HCT116 (cell line): ENCODE data around the gene STRN. TPM values are rescaled to one million over a fixed set of nuclear protein-coding genes. Genes with fewer than 3 reads are reported as not detected.

Experiments used
- ATAC-seq: fragments of 200-7000 bp; cut with Tn5 transposase; 2 replicates; pipeline ENCODE4 v1.9.1; 2020; ENCODE audit warnings: mild to moderate bottlenecking, moderate library complexity
- BruUV-seq: library from RNA; stranded (reverse); fragments of 400-500 nt; replicated peaks from 2 replicates; lab custom pipeline; 2021; lab: Mats Ljungman, UMichigan
- CTCF ChIA-PET: fragments of 300-600 bp; sonication (Branson Sonifier 250); formaldehyde crosslinking; loops from one replicate; lab custom pipeline; 2021; ENCODE audit warnings: antibody characterized with exemption; lab: Charles Lee
- POLR2A ChIA-PET: fragments of 300-600, 350-600 bp; sonication (Branson Sonifier 250); formaldehyde crosslinking; loops from one replicate; lab custom pipeline; 2021; ENCODE audit warnings: antibody characterized with exemption; lab: Charles Lee
- RAD21 ChIA-PET, 2 experiments: fragments of 300-600 bp; sonication (Branson Sonifier 250); formaldehyde crosslinking; loops; one replicate each; lab custom pipeline; 2023; ENCODE audit warnings: low total read pairs in 2 of 2; ENCODE audit not compliant: uncharacterized antibody in 2 of 2, unreplicated experiment in 2 of 2, low non-redundant PET in 1 of 2; lab: Charles Lee
- DNase-seq: peaks from one replicate; pipeline ENCODE4 v3.0.0-alpha.2; 2010; ENCODE audit warnings: low read depth, low spot score
- H2AFZ ChIP-seq: fragments of 200-600 bp; shearing (Covaris generic), sonication (generic); 2 replicates; pipeline ENCODE4 v1.6.1; 2017; ENCODE audit warnings: low read depth, mixed run types, mixed read lengths, antibody characterized with exemption, low read length; ENCODE audit not compliant: poor library complexity, severe bottlenecking
- H3K27ac ChIP-seq: 2 replicates; pipeline ENCODE4 v1.5.1; 2012; ENCODE audit warnings: low read depth, low read length
- H3K27me3 ChIP-seq: fragments of 200-600 bp; sonication (generic); 2 replicates; pipeline ENCODE4 v1.6.1; 2016; ENCODE audit warnings: mixed run types, low read length, mixed read lengths; ENCODE audit not compliant: insufficient read depth
- H3K36me3 ChIP-seq, 2 experiments: fragments of 200-500 bp in 1 of 2; fragments of 200-600 bp in 1 of 2; sonication (Bioruptor generic) in 1 of 2; sonication (generic) in 1 of 2; 2 replicates each; pipeline versions ENCODE4 v1.5.1 to v1.6.1; 2014 to 2016; ENCODE audit warnings: low read length in 2 of 2, inconsistent platforms in 1 of 2, mixed read lengths in 1 of 2, mixed run types in 1 of 2; ENCODE audit not compliant: insufficient read depth in 2 of 2, control insufficient read depth in 1 of 2
- H3K4me1 ChIP-seq, 2 experiments: fragments of 200-600 bp in 1 of 2; sonication (generic) in 1 of 2; 2 replicates each; pipeline versions ENCODE4 v1.5.1 to v1.6.1; 2012 to 2017; ENCODE audit warnings: low read length in 2 of 2, inconsistent platforms in 1 of 2, mild to moderate bottlenecking in 1 of 2, mixed read lengths in 1 of 2, mixed run types in 1 of 2, moderate library complexity in 1 of 2; ENCODE audit not compliant: insufficient read depth in 2 of 2, control insufficient read depth in 1 of 2
- H3K4me2 ChIP-seq: fragments of 200-600 bp; sonication (generic); 2 replicates; pipeline ENCODE4 v1.6.1; 2017; ENCODE audit warnings: mixed run types, low read length, mixed read lengths
- H3K4me3 ChIP-seq, 2 experiments: fragments of 200-600 bp in 1 of 2; sonication (generic) in 1 of 2; replicated peaks in 1 of 2; 2 replicates each; pipeline ENCODE4 v1.5.1; 2011 to 2016; ENCODE audit warnings: low read length in 2 of 2, control low read depth in 1 of 2, low read depth in 1 of 2, mild to moderate bottlenecking in 1 of 2, mixed read lengths in 1 of 2, mixed run types in 1 of 2
- H3K79me2 ChIP-seq: fragments of 200-600 bp; sonication (generic); 2 replicates; pipeline ENCODE4 v1.6.1; 2017; ENCODE audit warnings: mild to moderate bottlenecking, mixed run types, low read length, moderate library complexity, mixed read lengths; ENCODE audit not compliant: insufficient read depth
- H3K9ac ChIP-seq: fragments of 200-600 bp; sonication (generic); 2 replicates; pipeline ENCODE4 v1.6.1; 2016; ENCODE audit warnings: low read length, mixed read lengths
- H3K9me2 ChIP-seq: fragments of 200-600 bp; sonication (generic), shearing (Covaris generic); 2 replicates; pipeline ENCODE4 v1.6.1; 2017; ENCODE audit warnings: mixed run types, mild to moderate bottlenecking, moderate library complexity; ENCODE audit not compliant: insufficient read depth
- H3K9me3 ChIP-seq, 2 experiments: fragments of 200-500 bp in 1 of 2; fragments of 200-600 bp in 1 of 2; sonication (Bioruptor generic) in 1 of 2; sonication (generic) in 1 of 2; 2 replicates each; pipeline ENCODE4 v1.6.1; 2014 to 2017; ENCODE audit warnings: low read length in 2 of 2, mixed read lengths in 2 of 2, inconsistent platforms in 1 of 2, low read depth in 1 of 2, mild to moderate bottlenecking in 1 of 2, mixed run types in 1 of 2, moderate library complexity in 1 of 2; ENCODE audit not compliant: control insufficient read depth in 1 of 2, insufficient read depth in 1 of 2
- H4K20me1 ChIP-seq: fragments of 200-600 bp; sonication (generic), shearing (Covaris generic); 2 replicates; pipeline ENCODE4 v1.6.1; 2017; ENCODE audit warnings: mixed run types, mild to moderate bottlenecking, moderate library complexity; ENCODE audit not compliant: insufficient read depth
- ATF3 ChIP-seq: IDR thresholded peaks from 2 replicates; pipeline ENCODE4 v1.6.1; 2012
- CEBPB ChIP-seq: IDR thresholded peaks from 2 replicates; pipeline ENCODE4 v1.6.1; 2012; ENCODE audit warnings: low read depth
- CTCF ChIP-seq, 3 experiments: fragments of 200-600 bp in 1 of 3; sonication (generic) in 1 of 3; IDR thresholded peaks in 2 of 3; conservative IDR thresholded peaks in 1 of 3; 2 replicates each; pipeline ENCODE4 v1.5.1; 2012 to 2017; ENCODE audit warnings: low read depth in 2 of 3, low read length in 2 of 3, antibody characterized with exemption in 1 of 3, borderline replicate concordance in 1 of 3, control low read depth in 1 of 3, mild to moderate bottlenecking in 1 of 3, mixed read lengths in 1 of 3, mixed run types in 1 of 3, moderate library complexity in 1 of 3; ENCODE audit not compliant: insufficient read depth in 1 of 3
- EGR1 ChIP-seq: IDR thresholded peaks from 2 replicates; pipeline ENCODE4 v1.6.1; 2012; ENCODE audit warnings: low read depth
- ELF1 ChIP-seq: IDR thresholded peaks from 2 replicates; pipeline ENCODE4 v1.6.1; 2012; ENCODE audit warnings: low read depth, borderline replicate concordance
- FOSL1 ChIP-seq: IDR thresholded peaks from 2 replicates; pipeline ENCODE4 v1.6.1; 2012; ENCODE audit warnings: low read depth
- POLR2AphosphoS5 ChIP-seq: IDR thresholded peaks from 2 replicates; pipeline ENCODE4 v1.6.1; 2011; ENCODE audit warnings: mild to moderate bottlenecking, low read depth, low read length, moderate library complexity
- REST ChIP-seq: IDR thresholded peaks from 2 replicates; pipeline ENCODE4 v1.6.1; 2012; ENCODE audit warnings: low read depth
- SRF ChIP-seq: IDR thresholded peaks from 2 replicates; pipeline ENCODE4 v1.6.1; 2012; ENCODE audit warnings: low read depth
- YY1 ChIP-seq: IDR thresholded peaks from 2 replicates; pipeline ENCODE4 v1.6.1; 2011; ENCODE audit warnings: low read length, low read depth, moderate library complexity, mild to moderate bottlenecking; ENCODE audit not compliant: insufficient replicate concordance; ENCODE audit errors: extremely low read depth
- ZBTB33 ChIP-seq: IDR thresholded peaks from 2 replicates; pipeline ENCODE4 v1.6.1; 2011; ENCODE audit warnings: mild to moderate bottlenecking, low read length, moderate library complexity; ENCODE audit not compliant: insufficient replicate concordance; ENCODE audit errors: extremely low read depth
- ZFX ChIP-seq: fragments of 450-650 bp; IDR thresholded peaks from 2 replicates; pipeline ENCODE4 v1.6.1; 2017
- intact Hi-C: fragments of 100-400 bp; cut with micrococcal nuclease; formaldehyde crosslinking; loops from 2 replicates; pipeline ENCODE4 v1.10.0; 2022
- total RNA-seq: library from RNA; stranded (reverse); gene quantifications from one replicate; pipeline ENCODE4 v1.2.1, GENCODE V29; 2021; ENCODE audit not compliant: unreplicated experiment

Gene STRN
- total RNA-seq, 1 experiment from 2014 or later = 26.4 TPM

- CTCF ChIA-PET = no interaction called here
- TF ChIP-seq SRF = no peak
- no peak for TF ChIP-seq ELF1
- TF ChIP-seq ZBTB33 = no peak
- no peak for TF ChIP-seq ZFX
- no peak for TF ChIP-seq EGR1
- TF ChIP-seq YY1 = no peak
- BruUV-seq = no TSS peak
Observed at GRCh38 chr2:36881816-36882215, 84.5 kb downstream of the STRN start.

GRCh38 chr2:36878429-36878828, 87.9 kb downstream of the STRN start:
- ATAC-seq (no peak), DNase-seq (no peak)
- Histone ChIP-seq H3K9ac (no peak overlapping the region), H3K9me3 (no peaks in the 10 kb centered on the region), H3K36me3 (peaks cover 0 to under 1% of the 10 kb centered on the region in 2 experiments; a peak in 1 of 4 replicates), H4K20me1 (no peaks in the 10 kb centered on the region), H3K27ac (no peak overlapping the region), H3K27me3 (no peaks in the 10 kb centered on the region), H3K4me2 (no peak overlapping the region), H3K4me3 (no peak overlapping the region), H2AFZ (no peak overlapping the region), H3K79me2 (no peaks in the 10 kb centered on the region), H3K9me2 (no peaks in the 10 kb centered on the region), H3K4me1 (no peaks in the 10 kb centered on the region)
- ChIA-PET CTCF (no interaction called here), RAD21 (no interaction called here), POLR2A (no interaction called here)
- no TSS peak for BruUV-seq
- intact Hi-C loops = no loop called here
- TF ChIP-seq YY1 (no peak), CTCF (IDR thresholded peaks at IDR 0.05 in 2 of 3, conservative IDR thresholded peaks at IDR 0.05 in 1 of 3; ENCODE audit: borderline replicate concordance in 1 of 3, insufficient read depth in 1 of 3, low read depth in 2 of 3, low read length in 2 of 3) (no peak), FOSL1 (no peak), ATF3 (no peak), SRF (no peak), POLR2AphosphoS5 (no peak), ZFX (no peak), REST (no peak), CEBPB (no peak), EGR1 (no peak)

More at GRCh38 chr2:36881816-36882215, 84.5 kb downstream of the STRN start:
- no peak overlapping the region for H2AFZ ChIP-seq
- POLR2A ChIA-PET = no interaction called here
- no peak for ATAC-seq
- no peaks in the 10 kb centered on the region for H3K27me3 ChIP-seq
- peaks cover 0 to 6% of the 10 kb centered on the region in 2 experiments; a peak in 1 of 4 replicates for H3K36me3 ChIP-seq
- no peaks in the 10 kb centered on the region for H3K4me1 ChIP-seq
- no peaks in the 10 kb centered on the region for H3K9me2 ChIP-seq
- H3K4me3 ChIP-seq = no peak overlapping the region
- no peak for DNase-seq
- intact Hi-C loops = no loop called here
- H4K20me1 ChIP-seq = no peaks in the 10 kb centered on the region
- no peaks in the 10 kb centered on the region for H3K9me3 ChIP-seq
- no peak overlapping the region for H3K27ac ChIP-seq
- H3K4me2 ChIP-seq = no peak overlapping the region
- H3K79me2 ChIP-seq = no peaks in the 10 kb centered on the region
- H3K9ac ChIP-seq = no peak overlapping the region
- RAD21 ChIA-PET = no interaction called here
